ENCODE data around the gene PDE11A. TPM values are rescaled to one million over a fixed set of nuclear protein-coding genes. Genes with fewer than 3 reads are reported as not detected.

PDE11A gene
- total RNA-seq, 1 donor from 2014 or later, result 0.27 TPM

GRCh38 chr2:177598326-177599138 is 474.0 kb downstream of the PDE11A start:
- H3K36me3 Mint-ChIP-seq (ENCODE audit: unreplicated experiment), result no peaks in the 10 kb centered on the region
- H3K9me3 Mint-ChIP-seq (ENCODE audit: unreplicated experiment), result peaks cover 5% of the 10 kb centered on the region
- peak overlapping the region; percentile 92 for H3K27ac Mint-ChIP-seq (ENCODE audit: unreplicated experiment)
- H3K4me3 Mint-ChIP-seq (ENCODE audit: unreplicated experiment), result peak overlapping the region; percentile 62
- DNase-seq, result peak; percentile 61
- no peak for TF ChIP-seq CTCF (IDR thresholded peaks at IDR 0.05; ENCODE audit: partially characterized antibody, unreplicated experiment)
- H3K4me1 Mint-ChIP-seq (ENCODE audit: low read depth, unreplicated experiment), result peaks cover 32% of the 10 kb centered on the region
- peaks cover 3% of the 10 kb centered on the region for H3K27me3 Mint-ChIP-seq (ENCODE audit: unreplicated experiment)

- no peak for TF ChIP-seq CTCF (IDR thresholded peaks at IDR 0.05; ENCODE audit: partially characterized antibody, unreplicated experiment)
- DNase-seq, result no peak
- Mint-ChIP-seq H3K4me3 (ENCODE audit: unreplicated experiment) (peak overlapping the region; percentile 62), H3K4me1 (ENCODE audit: low read depth, unreplicated experiment) (peaks cover 27% of the 10 kb centered on the region), H3K36me3 (ENCODE audit: unreplicated experiment) (no peaks in the 10 kb centered on the region), H3K27me3 (ENCODE audit: unreplicated experiment) (peaks cover 4% of the 10 kb centered on the region), H3K27ac (ENCODE audit: unreplicated experiment) (peak overlapping the region; percentile 92), H3K9me3 (ENCODE audit: unreplicated experiment) (peaks cover 5% of the 10 kb centered on the region)
Measured at GRCh38 chr2:177597759-177598158, 474.8 kb downstream of the PDE11A start.

GRCh38 chr2:177596866-177597265 is 475.7 kb downstream of the PDE11A start:
- Mint-ChIP-seq H3K27me3 (ENCODE audit: unreplicated experiment) (peaks cover 4% of the 10 kb centered on the region), H3K9me3 (ENCODE audit: unreplicated experiment) (peaks cover 5% of the 10 kb centered on the region), H3K27ac (ENCODE audit: unreplicated experiment) (no peak overlapping the region), H3K4me3 (ENCODE audit: unreplicated experiment) (no peak overlapping the region), H3K4me1 (ENCODE audit: low read depth, unreplicated experiment) (peaks cover 26% of the 10 kb centered on the region), H3K36me3 (ENCODE audit: unreplicated experiment) (no peaks in the 10 kb centered on the region)
- no peak for DNase-seq
- no peak for TF ChIP-seq CTCF (IDR thresholded peaks at IDR 0.05; ENCODE audit: partially characterized antibody, unreplicated experiment)

GRCh38 chr2:177595126-177595845 is 477.3 kb downstream of the PDE11A start:
- Mint-ChIP-seq H3K4me1 (ENCODE audit: low read depth, unreplicated experiment) (peaks cover 26% of the 10 kb centered on the region), H3K36me3 (ENCODE audit: unreplicated experiment) (no peaks in the 10 kb centered on the region), H3K4me3 (ENCODE audit: unreplicated experiment) (no peak overlapping the region), H3K27ac (ENCODE audit: unreplicated experiment) (no peak overlapping the region), H3K9me3 (ENCODE audit: unreplicated experiment) (peaks cover 5% of the 10 kb centered on the region), H3K27me3 (ENCODE audit: unreplicated experiment) (peaks cover 4% of the 10 kb centered on the region)
- no peak for DNase-seq
- TF ChIP-seq CTCF (IDR thresholded peaks at IDR 0.05; ENCODE audit: partially characterized antibody, unreplicated experiment), result no peak

- Mint-ChIP-seq H3K27me3 (ENCODE audit: unreplicated experiment) (peaks cover 4% of the 10 kb centered on the region), H3K4me1 (ENCODE audit: low read depth, unreplicated experiment) (peaks cover 16% of the 10 kb centered on the region), H3K4me3 (ENCODE audit: unreplicated experiment) (no peak overlapping the region), H3K27ac (ENCODE audit: unreplicated experiment) (no peak overlapping the region), H3K36me3 (ENCODE audit: unreplicated experiment) (no peaks in the 10 kb centered on the region), H3K9me3 (ENCODE audit: unreplicated experiment) (peaks cover 3% of the 10 kb centered on the region)
- no peak for TF ChIP-seq CTCF (IDR thresholded peaks at IDR 0.05; ENCODE audit: partially characterized antibody, unreplicated experiment)
- DNase-seq, result no peak
Measured at GRCh38 chr2:177593402-177593801, 479.2 kb downstream of the PDE11A start.
